ENCODE results near the gene ZNF256. TPM values are rescaled to one million over a fixed set of nuclear protein-coding genes. Genes with fewer than 3 reads are reported as not detected.

ZNF256 gene
- total RNA-seq, 1 experiment from 2014 or later: 2.9 TPM

Other genes starting within 250 kb of the ZNF256 start
- gene ZNF154, start 238.5 kb downstream of the ZNF256 start, total RNA-seq (2014; rRNA removed; shearing (Covaris generic)): not detected in 2 replicates
- 2.5 and 3.8 TPM in 2 replicates for gene ZNF671, start 220.1 kb downstream of the ZNF256 start, total RNA-seq (2014; rRNA removed; shearing (Covaris generic))
- 8.1 and 17.7 TPM in 2 replicates for gene ZNF776, start 200.9 kb downstream of the ZNF256 start, total RNA-seq (2014; rRNA removed; shearing (Covaris generic))
- gene ZNF586, start 178.0 kb downstream of the ZNF256 start, total RNA-seq (2014; rRNA removed; shearing (Covaris generic)): 12.8 and 13.3 TPM in 2 replicates
- 4.4 and 4.5 TPM in 2 replicates for gene ZNF552, start 132.8 kb downstream of the ZNF256 start, total RNA-seq (2014; rRNA removed; shearing (Covaris generic))
- 14.9 and 16.9 TPM in 2 replicates for gene ZNF587B, start 117.4 kb downstream of the ZNF256 start, total RNA-seq (2014; rRNA removed; shearing (Covaris generic))
- 11.2 and 20.4 TPM in 2 replicates for gene ZNF587, start 97.8 kb downstream of the ZNF256 start, total RNA-seq (2014; rRNA removed; shearing (Covaris generic))
- gene ZNF814, start 58.7 kb downstream of the ZNF256 start, total RNA-seq (2014; rRNA removed; shearing (Covaris generic)): 3.5 and 5.4 TPM in 2 replicates
- gene ZNF417, start 31.1 kb downstream of the ZNF256 start, total RNA-seq (2014; rRNA removed; shearing (Covaris generic)): 5.9 and 7.4 TPM in 2 replicates
- 2.5 and 6.2 TPM in 2 replicates for gene ZNF418, start 12.3 kb downstream of the ZNF256 start, total RNA-seq (2014; rRNA removed; shearing (Covaris generic))
- gene C19orf18, start 26.8 kb upstream of the ZNF256 start, total RNA-seq (2014; rRNA removed; shearing (Covaris generic)): 0.11 TPM in 1 of 2 replicates, not detected in the other
- gene ZNF606, start 55.1 kb upstream of the ZNF256 start, total RNA-seq (2014; rRNA removed; shearing (Covaris generic)): 13.5 and 15.7 TPM in 2 replicates
- not detected in 2 replicates for gene ZSCAN1, start 86.3 kb upstream of the ZNF256 start, total RNA-seq (2014; rRNA removed; shearing (Covaris generic))
- gene ZNF135, start 111.6 kb upstream of the ZNF256 start, total RNA-seq (2014; rRNA removed; shearing (Covaris generic)): 0.40 and 0.86 TPM in 2 replicates
- gene ZSCAN18, start 150.5 kb upstream of the ZNF256 start, total RNA-seq (2014; rRNA removed; shearing (Covaris generic)): 7.7 and 8.0 TPM in 2 replicates
- 1.3 and 1.8 TPM in 2 replicates for gene ZNF329, start 203.1 kb upstream of the ZNF256 start, total RNA-seq (2014; rRNA removed; shearing (Covaris generic))
- 23.9 and 30.7 TPM in 2 replicates for gene ZNF274, start 235.4 kb upstream of the ZNF256 start, total RNA-seq (2014; rRNA removed; shearing (Covaris generic))

Data from Daoy (cell line).